GDM1 (cell line): Measurements from ENCODE around the gene CDH13.

Experiments
- DNase-seq: peaks from one replicate; lab custom pipeline; 2025; lab: John Stamatoyannopoulos, UW

The CDH13 gene

DNA sequence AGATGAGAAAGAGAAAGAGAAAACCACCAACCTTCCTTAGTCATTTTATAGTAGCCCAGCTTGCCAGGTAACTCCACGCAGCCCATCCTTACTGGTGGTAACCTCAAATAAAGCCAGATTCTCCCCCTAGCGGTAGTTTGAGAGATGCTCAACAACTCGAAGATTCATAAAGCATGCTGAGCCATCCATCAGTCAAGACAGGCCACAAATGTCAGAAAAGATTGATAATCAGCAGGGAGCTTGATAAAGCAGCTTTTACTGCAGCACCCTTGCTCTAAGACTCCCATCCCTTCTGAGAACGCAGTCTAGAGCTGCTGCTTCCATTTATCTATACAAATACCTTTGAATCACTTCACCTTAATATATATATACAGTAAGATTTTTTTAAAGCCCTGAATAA, 729.5 kb downstream of the CDH13 start:
- DNase-seq: no peak

DNA sequence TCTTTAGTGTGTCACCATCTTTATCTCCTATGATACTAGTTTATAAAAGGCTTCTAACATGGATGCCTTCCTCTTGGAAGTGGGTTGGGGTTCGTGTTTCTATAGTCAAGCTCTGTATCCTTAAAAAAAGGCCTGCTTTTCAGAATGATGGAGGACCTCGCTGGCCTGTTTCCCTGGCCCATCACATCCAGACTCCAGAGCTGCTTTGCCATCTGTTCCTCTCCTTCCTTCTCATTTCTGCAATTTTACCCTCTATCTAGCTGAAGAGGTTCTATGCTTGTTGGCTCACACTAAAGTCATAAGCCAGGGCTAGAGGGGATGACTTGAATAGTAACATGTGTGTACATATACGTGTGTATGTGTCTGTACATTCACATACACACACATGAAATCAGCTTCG, 730.2 kb downstream of the CDH13 start:
- no peak for DNase-seq

DNA sequence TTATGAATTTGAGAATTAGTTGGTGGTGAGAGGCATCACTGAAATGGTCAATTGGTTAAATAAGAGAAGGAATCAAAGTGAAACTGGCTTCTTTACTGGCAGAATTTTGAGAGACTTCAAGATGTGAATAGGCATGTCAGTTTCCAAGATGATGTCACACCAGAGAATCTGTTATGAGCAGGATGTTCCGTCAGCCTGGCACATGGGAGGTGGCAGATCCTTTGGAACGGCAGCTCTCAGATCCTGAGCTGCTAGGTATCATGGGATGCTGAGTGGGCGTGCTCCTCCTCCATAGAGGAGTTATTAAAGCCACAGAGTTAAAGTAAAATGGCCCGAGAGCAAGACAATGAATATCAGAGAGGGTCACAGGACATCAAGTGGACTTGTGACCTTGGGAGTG, 736.8 kb downstream of the CDH13 start:
- DNase-seq: no peak

DNA sequence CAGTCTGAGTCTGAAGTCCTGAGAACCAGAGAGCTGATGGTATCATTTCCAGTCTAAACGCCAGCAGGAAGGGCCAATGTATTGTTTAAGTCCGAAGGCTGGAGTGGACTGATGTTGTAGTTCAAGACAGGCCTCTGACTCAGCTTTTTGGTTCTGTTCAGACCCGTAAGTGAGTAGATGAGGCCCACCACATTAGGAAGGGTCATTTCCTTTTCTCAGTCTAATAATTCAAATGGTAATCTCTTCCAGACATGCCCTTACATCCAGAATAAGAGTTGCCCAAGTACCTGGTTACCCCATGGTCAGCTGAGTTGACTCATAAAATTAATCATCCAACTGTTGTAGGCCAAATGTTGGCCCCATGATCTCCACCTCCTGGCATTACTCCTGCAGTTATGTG, 738.4 kb downstream of the CDH13 start:
- no peak for DNase-seq

DNA sequence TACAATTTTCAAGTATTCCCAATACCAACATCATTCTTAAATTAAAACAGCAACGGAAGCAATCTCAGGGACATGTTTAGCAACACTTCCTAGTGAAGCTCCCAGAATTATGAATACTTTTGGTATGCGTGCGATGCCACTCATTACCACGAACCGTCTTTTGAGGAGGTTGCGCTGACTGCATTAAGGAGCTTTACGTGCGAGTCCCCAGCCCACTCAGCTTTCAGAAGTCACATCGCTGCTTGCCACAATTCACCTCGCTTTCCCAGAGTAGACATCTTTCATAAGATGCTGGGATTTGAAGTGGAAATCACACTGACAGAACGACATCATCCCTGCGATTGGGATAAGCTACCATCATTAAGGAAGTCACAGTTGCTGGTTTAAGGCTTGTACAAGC, 739.5 kb downstream of the CDH13 start:
- DNase-seq: no peak

DNA sequence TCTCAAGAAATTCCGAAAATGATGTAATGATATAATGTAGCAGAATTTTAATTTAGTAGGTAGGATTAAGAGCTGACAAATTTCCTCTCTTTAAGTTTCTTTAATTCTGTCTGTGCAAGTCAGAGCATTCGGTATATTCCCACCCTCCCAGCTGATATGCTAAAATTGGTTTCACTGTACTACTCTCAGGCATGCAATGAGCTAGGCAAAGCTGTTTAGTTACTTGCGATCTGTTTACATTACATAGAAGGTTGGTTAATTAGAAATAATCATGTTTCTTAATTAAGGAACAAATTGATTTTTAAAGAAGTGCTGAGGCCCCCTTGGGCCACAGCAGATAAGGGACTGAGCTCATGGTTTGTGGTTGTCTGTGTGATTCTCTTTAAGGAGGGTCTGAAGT, 748.2 kb downstream of the CDH13 start:
- no peak for DNase-seq

DNA sequence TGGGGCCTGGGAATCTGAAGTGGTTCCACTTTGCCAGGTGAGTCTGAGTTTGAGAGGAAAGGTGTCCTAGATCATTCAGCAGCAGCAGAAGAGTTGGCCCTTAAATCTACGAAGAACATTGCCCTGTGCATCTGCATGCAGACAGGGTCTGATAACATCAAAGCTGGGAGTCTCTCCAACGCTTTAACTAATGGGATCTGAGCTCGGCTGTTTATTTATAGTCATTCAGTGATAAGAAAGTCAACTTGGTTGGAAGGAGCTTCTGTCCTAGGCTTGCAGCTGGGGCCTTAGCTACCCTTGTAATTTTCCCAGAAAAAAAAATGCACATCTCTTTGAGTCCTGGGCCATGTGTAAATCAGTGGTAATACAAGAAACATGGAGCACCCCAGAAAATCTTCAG, 763.0 kb downstream of the CDH13 start:
- no peak for DNase-seq

DNA sequence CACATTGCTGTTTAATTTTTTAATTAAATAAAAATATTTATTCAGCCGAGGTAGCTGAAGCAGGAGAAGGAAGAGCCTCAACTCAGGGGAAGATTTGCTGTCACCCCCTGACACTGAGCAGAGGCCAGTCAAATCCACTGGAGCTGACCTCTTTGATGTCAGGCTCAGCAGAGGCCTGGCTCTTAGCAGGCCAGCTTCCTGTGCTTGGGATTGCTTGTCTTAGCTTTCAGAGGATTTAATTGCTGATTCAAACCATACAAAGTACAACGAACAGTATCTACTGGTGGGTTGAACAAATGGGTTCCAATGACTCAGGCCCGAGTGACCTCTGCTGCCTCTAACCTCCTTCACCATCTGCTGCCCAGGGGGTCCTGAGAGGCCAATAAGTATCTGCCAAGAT, 764.0 kb downstream of the CDH13 start:
- no peak for DNase-seq

DNA sequence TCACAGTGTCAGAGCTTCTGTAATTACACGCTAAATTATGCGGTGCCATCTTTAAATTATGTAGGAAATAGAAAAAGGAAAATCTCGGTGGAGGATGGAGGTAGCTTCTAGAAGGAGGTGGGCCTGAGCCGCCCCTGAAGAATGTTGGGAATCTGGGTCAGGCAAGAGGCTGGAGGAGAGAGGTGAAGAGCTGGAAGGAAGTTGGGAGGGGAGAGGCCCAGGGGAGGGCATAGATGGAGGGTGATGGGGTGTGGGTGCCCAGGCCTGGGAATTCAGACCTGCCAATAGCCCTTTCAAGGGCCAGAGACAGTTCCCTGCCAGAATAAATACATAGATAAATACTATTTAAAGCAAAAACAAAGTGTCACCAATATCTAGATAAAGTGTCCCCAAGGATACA, 766.0 kb downstream of the CDH13 start:
- DNase-seq: no peak

DNA sequence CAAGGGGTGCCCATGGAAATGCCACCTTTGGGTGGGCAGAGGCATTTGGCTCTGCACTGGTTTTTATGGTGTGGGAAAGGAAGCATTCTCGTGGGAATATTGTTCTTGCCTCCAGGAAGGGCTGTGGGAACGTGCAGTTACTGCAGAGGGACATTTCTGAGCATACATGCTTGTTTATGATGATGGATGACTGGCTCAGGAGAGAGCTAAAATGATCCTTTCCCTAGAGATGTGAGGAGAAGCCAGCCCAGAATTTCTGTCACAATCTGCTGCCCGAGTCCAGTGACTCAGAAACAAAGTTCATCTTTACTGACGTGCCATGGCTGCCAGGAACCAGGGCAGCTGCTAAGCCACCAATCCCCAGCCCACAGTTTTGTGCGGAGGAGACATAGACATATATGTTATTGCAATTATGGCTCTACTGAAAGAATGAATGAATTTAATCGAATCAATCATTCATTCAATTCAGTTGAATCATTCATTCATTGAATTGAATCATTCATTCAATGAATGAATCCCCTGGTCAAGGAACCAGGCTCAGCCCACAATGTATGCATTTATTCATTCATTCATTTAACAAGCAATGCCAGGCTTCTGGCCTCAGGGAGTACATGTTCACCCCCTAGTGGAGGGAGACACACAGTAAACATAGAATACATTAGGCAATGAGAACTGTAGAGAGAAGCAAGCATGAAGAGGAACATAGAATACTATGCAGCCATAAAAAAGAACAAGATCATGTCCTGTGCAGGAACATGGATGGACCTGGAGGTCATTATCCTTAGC, 766.6 kb downstream of the CDH13 start:
- DNase-seq: no peak

DNA sequence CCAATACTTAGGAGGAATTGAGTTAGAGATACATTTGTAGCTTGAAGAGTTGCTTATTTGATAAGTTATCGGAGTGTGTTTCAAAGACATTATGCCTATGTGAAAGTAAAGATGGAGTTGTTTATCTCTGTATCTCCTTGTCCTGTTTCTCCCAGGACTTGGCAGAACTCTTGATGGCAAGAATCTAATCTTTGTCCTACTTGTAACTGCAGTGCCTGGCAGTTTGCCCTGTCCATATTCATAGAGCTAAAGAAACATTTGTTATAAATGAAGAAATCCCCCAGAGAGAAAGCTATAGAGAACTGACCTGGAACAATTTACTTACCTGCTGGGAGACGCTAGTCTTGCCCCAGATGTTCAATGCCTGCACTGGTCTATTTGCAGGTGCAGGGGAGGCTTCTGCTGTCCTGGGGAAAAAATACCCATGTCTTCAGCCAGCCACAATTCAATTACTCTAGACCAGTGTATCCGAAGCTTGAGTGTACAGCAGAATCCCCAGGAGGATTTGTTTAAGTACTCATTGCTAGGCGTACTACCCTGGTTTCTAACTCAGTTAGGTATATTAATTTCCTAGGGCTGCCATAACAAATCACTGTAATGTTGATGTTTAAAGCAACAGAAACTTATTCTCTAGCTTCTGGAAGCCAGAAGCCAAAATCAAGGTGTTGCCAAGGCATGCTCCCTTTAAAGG, 771.0 kb downstream of the CDH13 start:
- no peak for DNase-seq

DNA sequence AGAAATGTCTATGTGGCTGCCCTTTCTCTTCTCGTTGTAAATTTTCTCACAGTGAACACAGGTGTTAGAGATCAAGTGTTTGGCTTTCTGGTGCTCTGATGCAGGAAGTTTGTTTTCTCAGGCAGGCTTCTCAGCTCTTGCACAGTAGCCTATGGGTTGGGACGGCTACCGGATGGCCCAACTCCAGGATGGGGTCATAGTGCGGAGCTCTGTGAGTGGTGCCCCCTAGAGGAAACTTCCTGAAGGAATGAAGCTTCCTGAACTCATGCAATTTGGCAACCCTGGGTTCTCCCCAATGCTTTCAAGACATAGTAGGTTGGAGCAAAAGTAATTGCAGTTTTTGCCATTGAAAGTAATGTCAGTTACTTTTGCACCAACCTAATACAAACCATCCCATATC, 773.5 kb downstream of the CDH13 start:
- no peak for DNase-seq

DNA sequence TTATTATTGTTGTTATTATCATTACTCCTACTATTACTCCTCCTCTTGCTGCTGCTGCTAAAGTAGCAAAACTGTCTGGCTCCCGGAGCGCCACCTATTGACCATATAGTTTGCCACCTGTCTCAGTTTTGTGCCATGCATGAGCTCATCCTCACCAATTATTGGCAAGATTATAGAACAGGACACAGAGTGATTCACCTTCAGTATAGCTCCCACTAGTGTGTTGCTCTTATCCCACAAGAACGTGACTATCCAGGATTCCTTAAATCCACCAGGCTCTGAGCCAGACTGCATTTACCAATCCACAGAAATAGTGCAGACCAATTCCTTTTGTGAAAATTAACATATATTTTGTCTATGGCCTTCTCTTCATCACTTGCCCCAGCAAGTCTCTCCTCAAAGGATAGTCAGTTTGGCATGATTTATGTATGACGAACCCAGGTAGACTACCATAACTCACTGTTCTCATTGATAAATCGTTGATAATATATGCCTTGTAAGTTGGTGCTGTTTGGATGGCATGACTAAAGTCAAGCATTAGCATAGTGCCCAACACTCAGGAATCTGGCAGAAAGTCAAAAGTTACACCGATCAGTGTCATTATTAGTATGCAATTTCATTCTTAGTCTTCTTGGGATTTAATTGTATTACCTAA, 775.5 kb downstream of the CDH13 start:
- DNase-seq: no peak

DNA sequence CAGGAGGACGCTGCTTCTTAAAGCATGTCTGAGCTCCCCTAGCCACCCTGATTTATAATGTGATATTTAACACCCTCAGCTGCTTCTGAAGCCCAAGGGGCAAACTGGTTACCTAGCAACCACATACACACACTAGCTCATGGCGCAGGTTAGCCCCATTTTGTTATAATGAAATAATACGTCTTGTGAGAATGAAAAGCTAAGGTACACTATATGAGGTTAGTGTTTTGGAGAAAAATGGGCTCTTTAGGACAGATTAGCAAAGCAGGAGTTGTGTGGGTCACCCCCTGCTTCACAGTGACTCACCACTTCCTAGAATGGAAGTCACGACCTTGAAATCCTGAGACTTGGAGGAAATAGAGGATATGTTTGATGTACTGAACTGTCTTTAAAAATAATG, 776.2 kb downstream of the CDH13 start:
- no peak for DNase-seq

DNA sequence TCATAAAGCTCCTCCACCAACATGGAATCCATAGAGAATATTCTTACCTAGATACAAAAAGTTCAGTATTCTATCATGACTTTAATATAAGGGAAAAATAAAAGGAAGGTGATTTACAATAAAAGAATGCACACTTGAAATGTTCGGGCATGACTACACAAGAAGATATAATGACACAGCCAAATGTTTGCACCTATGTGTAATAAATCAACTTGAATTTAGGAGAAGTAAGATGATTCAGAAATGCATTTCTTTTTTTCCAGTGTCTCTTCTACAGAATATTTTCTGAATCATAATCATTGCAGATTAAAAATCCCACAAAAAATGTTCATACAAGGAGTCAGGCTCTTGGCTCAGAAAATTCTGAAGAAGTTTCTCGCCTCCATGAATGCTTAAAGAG, 777.0 kb downstream of the CDH13 start:
- no peak for DNase-seq

DNA sequence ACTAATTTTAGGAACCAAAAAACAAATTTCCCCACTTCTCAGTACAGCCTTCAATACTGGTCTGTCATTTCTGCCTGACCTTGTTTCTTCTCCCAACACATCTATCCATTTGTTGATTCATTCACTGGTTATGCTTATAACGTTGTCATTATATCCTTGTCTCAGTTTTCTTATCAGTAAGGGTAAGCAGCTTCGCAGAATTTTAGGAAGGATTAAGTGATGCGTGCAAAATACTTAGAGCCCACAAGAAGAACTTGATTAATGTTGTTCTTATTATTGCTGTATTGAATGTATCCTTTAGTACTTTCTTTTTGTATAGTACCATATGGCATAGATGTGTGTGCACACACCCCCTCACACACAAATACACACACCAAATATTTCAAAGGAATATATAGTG, 777.5 kb downstream of the CDH13 start:
- DNase-seq: no peak

DNA sequence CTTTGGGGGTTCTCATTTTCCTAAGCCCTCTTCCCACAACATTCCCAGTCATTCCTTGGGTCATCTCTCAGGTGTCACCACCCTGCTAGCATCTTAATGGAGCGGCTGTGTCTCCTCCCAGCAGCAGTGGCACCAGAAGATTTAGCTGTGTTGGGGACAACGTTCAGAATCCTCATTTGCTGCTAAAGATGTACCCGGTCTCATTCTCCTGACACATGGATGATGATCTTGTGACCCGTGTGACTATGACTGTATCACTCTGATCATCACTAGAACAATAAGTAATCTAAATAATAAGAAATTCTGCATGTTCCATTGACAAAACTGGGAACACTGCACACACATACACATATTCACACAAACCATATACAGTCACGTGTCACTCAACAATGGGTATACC, 781.2 kb downstream of the CDH13 start:
- DNase-seq: no peak

DNA sequence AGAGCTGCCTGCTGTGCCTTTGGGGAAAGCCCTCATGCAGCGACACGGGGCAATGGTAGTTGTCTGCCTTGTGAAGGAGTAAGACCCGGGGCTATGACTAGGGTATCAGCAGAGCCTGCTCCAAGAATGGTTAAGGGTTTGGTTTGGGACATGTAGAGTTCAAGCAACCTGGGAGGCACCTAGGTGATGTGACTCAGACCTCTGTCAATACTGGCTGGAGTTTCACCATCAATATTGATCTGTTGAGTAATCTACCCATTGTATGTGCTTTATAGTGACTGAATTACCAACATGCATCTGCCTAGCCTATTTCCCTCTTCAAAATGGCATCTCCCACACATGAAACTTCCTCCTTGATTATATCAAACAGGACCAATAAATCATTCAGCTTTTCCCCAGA, 782.6 kb downstream of the CDH13 start:
- no peak for DNase-seq

DNA sequence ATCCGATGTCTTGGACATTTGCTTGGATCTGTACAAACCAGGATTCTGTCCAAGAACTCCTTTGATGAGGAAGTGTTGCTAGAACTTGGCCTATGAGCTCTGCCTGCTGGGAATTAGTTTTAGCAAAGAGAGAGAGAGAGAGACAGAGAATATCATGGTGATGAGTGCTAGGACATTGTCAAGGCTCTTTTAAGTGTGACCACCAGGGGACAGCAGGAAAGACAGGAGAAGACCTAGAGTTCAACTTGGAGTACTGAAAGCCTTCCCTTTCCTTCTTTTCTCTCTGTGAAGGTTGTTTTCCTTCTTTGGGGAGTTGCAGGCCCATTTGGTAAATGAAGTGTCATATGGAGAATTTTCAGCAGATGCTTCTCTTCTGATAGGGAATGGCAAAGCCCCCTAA, 791.8 kb downstream of the CDH13 start:
- no peak for DNase-seq

DNA sequence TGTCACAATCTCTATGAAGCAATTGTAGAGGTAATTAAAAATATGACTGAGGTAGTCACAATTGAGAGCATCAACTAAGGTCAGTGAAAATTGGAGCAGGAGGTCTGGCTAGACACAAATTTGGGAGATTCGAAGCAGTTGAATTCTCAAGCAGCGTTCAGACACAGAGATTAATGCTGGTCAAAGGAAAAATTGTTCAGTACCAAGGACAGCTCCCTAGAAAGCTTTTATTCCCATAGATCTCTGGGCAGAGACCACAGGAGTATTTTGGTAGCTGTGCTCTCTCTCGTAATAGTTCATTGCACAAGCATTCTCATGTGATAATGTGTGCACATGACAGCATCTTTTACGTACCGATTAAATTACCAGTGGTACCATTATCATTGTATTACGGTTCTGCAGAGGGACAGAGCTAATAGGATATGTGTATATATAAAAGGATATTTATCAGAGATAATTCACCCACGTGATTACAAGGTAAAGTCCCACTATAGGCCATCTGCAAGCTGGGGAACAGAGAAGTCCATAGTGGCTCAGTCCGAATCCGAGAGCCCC, 793.5 kb downstream of the CDH13 start:
- no peak for DNase-seq

DNA sequence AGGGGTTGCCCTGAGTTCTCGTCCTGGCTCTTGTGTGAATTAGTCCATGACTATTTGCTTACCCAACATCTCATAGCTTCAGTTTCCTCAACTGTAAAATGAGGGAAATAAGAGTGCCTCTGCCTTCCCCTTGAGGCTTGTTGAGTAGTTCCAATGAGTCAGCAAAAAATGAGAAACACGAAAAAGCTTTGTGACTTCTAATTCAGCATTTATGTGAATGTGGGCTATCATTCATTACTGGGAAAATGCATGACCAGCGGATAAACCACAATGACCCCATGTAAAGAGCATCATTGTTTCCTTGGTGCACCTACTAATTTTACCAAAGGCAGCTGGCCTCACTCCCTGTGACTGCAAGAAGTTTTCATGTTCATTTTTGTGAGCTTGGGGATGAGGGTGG, 806.4 kb downstream of the CDH13 start:
- no peak for DNase-seq

DNA sequence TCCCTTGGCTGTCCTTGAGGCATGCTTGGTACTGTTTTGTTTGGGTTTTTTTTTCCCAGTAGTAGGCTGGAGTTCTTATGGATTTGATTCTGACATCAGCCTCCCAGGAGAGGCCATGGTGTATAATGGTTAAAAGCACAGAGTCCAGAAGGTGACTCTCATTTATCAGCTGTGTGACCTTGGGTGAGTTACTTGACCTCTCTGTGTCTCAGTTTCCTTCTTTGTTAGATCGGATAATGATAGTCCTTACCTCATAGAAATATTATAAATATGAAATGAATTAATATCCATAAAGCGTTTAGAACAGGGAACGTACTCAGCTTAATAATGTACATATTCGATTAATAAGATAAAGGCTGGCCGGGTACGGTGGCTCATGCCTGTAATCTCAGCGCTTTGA, 810.3 kb downstream of the CDH13 start:
- DNase-seq: no peak

DNA sequence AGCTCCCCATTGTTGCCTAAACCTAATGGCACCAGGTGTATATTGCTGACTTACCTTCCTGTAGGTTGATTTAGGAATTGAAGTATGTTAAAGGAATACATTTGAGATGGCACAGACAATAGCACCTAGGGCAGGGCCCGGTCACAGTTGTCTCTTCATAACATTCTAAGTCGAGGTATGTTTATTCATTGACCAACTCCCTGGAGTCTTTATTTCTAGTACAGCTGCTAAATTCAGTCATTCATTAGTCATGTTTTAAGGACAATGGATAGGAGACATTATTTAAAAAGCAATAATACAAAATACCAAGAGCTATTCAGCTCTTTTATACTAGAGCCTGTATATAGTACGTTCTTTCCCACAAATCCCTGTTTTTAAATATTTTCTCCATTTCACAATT, 811.6 kb downstream of the CDH13 start:
- DNase-seq: no peak
